ENCODE results near the gene DNAH14.

- TF ChIP-seq REST (IDR thresholded peaks at IDR 0.05; ENCODE audit: low read depth) (no peak), EGR1 (IDR thresholded peaks at IDR 0.05) (no peak), TAF1 (IDR thresholded peaks at IDR 0.05; ENCODE audit: low read depth) (no peak), RAD21 (IDR thresholded peaks at IDR 0.05; ENCODE audit: low read depth) (no peak), YY1 (IDR thresholded peaks at IDR 0.05; ENCODE audit: low read depth) (no peak), ZBTB7A (IDR thresholded peaks at IDR 0.05; ENCODE audit: low read depth) (no peak)
Observed at GRCh38 chr1:224911217-224911616, 18.3 kb upstream of the DNAH14 start.

All from Ishikawa (cell line).